DLD1 (cell line): ENCODE measurements around the gene CYP8B1.

Experiments used
- in situ Hi-C: cut with HindIII; loops from 2 replicates; pipeline ENCODE4 v1.10.0; 2017; ENCODE audit warnings: low sequenced_read_pairs

CYP8B1 gene

GRCh38 chr3:42887084-42887483 is 11.4 kb upstream of the CYP8B1 start:
- in situ Hi-C loops: loop anchor here (25.0 kb wide), 1 partner anchor 125 kb away; the partner anchor contains the start of gene CCDC13

- in situ Hi-C loops: loop anchor here (25.0 kb wide), 1 partner anchor 124 kb away; the partner anchor contains the start of gene CCDC13
Measured at GRCh38 chr3:42886294-42886822, 10.7 kb upstream of the CYP8B1 start.

- in situ Hi-C loops: loop anchor here (25.0 kb wide), 1 partner anchor 122 kb away; the partner anchor contains the start of gene CCDC13
Measured at GRCh38 chr3:42884324-42884723, 8.6 kb upstream of the CYP8B1 start.

- in situ Hi-C loops: loop anchor here (25.0 kb wide), 1 partner anchor 121 kb away; the partner anchor contains the start of gene CCDC13
Measured at GRCh38 chr3:42883251-42883930, 7.7 kb upstream of the CYP8B1 start.

- in situ Hi-C loops: loop anchor here (25.0 kb wide), 1 partner anchor 119 kb away; the partner anchor contains the start of gene CCDC13
Measured at GRCh38 chr3:42880601-42881451, 5.1 kb upstream of the CYP8B1 start.

GRCh38 chr3:42880183-42880582 is 4.5 kb upstream of the CYP8B1 start:
- in situ Hi-C loops: loop anchor here (25.0 kb wide), 1 partner anchor 118 kb away; the partner anchor contains the start of gene CCDC13

GRCh38 chr3:42877881-42878280 is 2.2 kb upstream of the CYP8B1 start:
- in situ Hi-C loops: loop anchor here (25.0 kb wide), 1 partner anchor 116 kb away; the partner anchor contains the start of gene CCDC13

GRCh38 chr3:42876940-42877720 is 1.5 kb upstream of the CYP8B1 start:
- in situ Hi-C loops: loop anchor here (25.0 kb wide), 1 partner anchor 115 kb away; the partner anchor contains the start of gene CCDC13

GRCh38 chr3:42876401-42876800 is 722 bp upstream of the CYP8B1 start:
- in situ Hi-C loops: loop anchor here (25.0 kb wide), 1 partner anchor 114 kb away; the partner anchor contains the start of gene CCDC13

- in situ Hi-C loops: loop anchor here (25.0 kb wide), 1 partner anchor 112 kb away; the partner anchor contains the start of gene CCDC13
Measured at GRCh38 chr3:42874749-42875148, 930 bp downstream of the CYP8B1 start.

GRCh38 chr3:42873221-42873982 is 2.3 kb downstream of the CYP8B1 start:
- in situ Hi-C loops: no loop called here

- in situ Hi-C loops: no loop called here
Measured at GRCh38 chr3:42872718-42873117, 3.0 kb downstream of the CYP8B1 start.

- in situ Hi-C loops: no loop called here
Measured at GRCh38 chr3:42871592-42872196, 4.0 kb downstream of the CYP8B1 start.

- in situ Hi-C loops: no loop called here
Measured at GRCh38 chr3:42868841-42869240, 6.8 kb downstream of the CYP8B1 start.

- in situ Hi-C loops: no loop called here
Measured at GRCh38 chr3:42867138-42867537, 8.5 kb downstream of the CYP8B1 start.

GRCh38 chr3:42865256-42865655 is 10.4 kb downstream of the CYP8B1 start:
- in situ Hi-C loops: no loop called here

- in situ Hi-C loops: no loop called here
Measured at GRCh38 chr3:42864321-42864950, 11.2 kb downstream of the CYP8B1 start.

- in situ Hi-C loops: no loop called here
Measured at GRCh38 chr3:42856544-42856943, 19.1 kb downstream of the CYP8B1 start.
